ENCODE results near the gene PKDREJ. TPM values are rescaled to one million over a fixed set of nuclear protein-coding genes. Genes with fewer than 3 reads are reported as not detected.

Gene PKDREJ
- total RNA-seq, 1 experiment from 2014 or later = not detected

GRCh38 chr22:46274381-46274780 lies 11.2 kb upstream of the PKDREJ start:
- DNase-seq (ENCODE audit: low read depth, low spot score) (no peak), ATAC-seq (no peak)
- Histone ChIP-seq H3K27ac (ENCODE audit: low read depth, low read length) (no peak overlapping the region), H4K20me1 (ENCODE audit: insufficient read depth) (no peaks in the 10 kb centered on the region), H3K4me1 (ENCODE audit: control insufficient read depth in 1 of 2, insufficient read depth in 2 of 2, low read length in 2 of 2) (peaks cover 0 to under 1% of the 10 kb centered on the region in 2 experiments; a peak in 1 of 4 replicates), H3K36me3 (ENCODE audit: control insufficient read depth in 1 of 2, insufficient read depth in 2 of 2, low read length in 2 of 2) (peaks cover 10 to 41% of the 10 kb centered on the region in 2 experiments), H3K79me2 (ENCODE audit: insufficient read depth, low read length) (no peaks in the 10 kb centered on the region), H3K9ac (ENCODE audit: low read length) (no peak overlapping the region), H2AFZ (ENCODE audit: low read depth, low read length, poor library complexity, severe bottlenecking) (no peak overlapping the region), H3K4me2 (ENCODE audit: low read length) (no peak overlapping the region), H3K27me3 (ENCODE audit: insufficient read depth, low read length) (no peaks in the 10 kb centered on the region), H3K9me3 (ENCODE audit: control insufficient read depth in 1 of 2, insufficient read depth in 1 of 2, low read depth in 1 of 2, low read length in 2 of 2) (peaks cover 0 to 5% of the 10 kb centered on the region in 2 experiments; a peak in 1 of 4 replicates), H3K4me3 (replicated peaks in 1 of 2; ENCODE audit: low read depth in 1 of 2, low read length in 2 of 2) (no peak overlapping the region), H3K9me2 (ENCODE audit: insufficient read depth) (no peaks in the 10 kb centered on the region)
- no TSS peak for BruUV-seq (replicated peaks)
- intact Hi-C loops (cut with micrococcal nuclease) = no loop called here
- POLR2A ChIA-PET = no interaction called here
- CTCF ChIA-PET = no interaction called here
- TF ChIP-seq EZH2 (IDR thresholded peaks at IDR 0.05) = no peak
- TF ChIP-seq TCF7L2 (IDR thresholded peaks at IDR 0.05; ENCODE audit: borderline replicate concordance, extremely low read depth, insufficient read depth, insufficient read length) = no peak
- TF ChIP-seq EZH2phosphoT487 (IDR thresholded peaks at IDR 0.05; ENCODE audit: borderline replicate concordance) = no peak
- no peak for TF ChIP-seq SP1 (IDR thresholded peaks at IDR 0.05; ENCODE audit: low read depth)
- TF ChIP-seq FOSL1 (IDR thresholded peaks at IDR 0.05; ENCODE audit: low read depth) = no peak
- TF ChIP-seq SRF (IDR thresholded peaks at IDR 0.05; ENCODE audit: low read depth) = no peak
- no peak for TF ChIP-seq ZBTB33 (IDR thresholded peaks at IDR 0.05; ENCODE audit: extremely low read depth, insufficient replicate concordance, low read length)
- TF ChIP-seq MAX (IDR thresholded peaks at IDR 0.05) = no peak
- no peak for TF ChIP-seq CEBPB (IDR thresholded peaks at IDR 0.05; ENCODE audit: low read depth)
- TF ChIP-seq CTCF (IDR thresholded peaks at IDR 0.05 in 2 of 3, conservative IDR thresholded peaks at IDR 0.05 in 1 of 3; ENCODE audit: borderline replicate concordance in 1 of 3, insufficient read depth in 1 of 3, low read depth in 2 of 3, low read length in 2 of 3) = no peak
- no peak for TF ChIP-seq ZNF274 (IDR thresholded peaks at IDR 0.05; ENCODE audit: low read depth, low read length)
- no peak for TF ChIP-seq POLR2A (IDR thresholded peaks at IDR 0.05; ENCODE audit: borderline replicate concordance, extremely low read depth, insufficient read depth, insufficient read length)
- no peak for TF ChIP-seq SIN3A (IDR thresholded peaks at IDR 0.05; ENCODE audit: low read depth)
- TF ChIP-seq REST (IDR thresholded peaks at IDR 0.05; ENCODE audit: low read depth) = no peak
- no peak for TF ChIP-seq RAD21 (IDR thresholded peaks at IDR 0.05; ENCODE audit: low read depth)
- no peak for TF ChIP-seq ZFX (IDR thresholded peaks at IDR 0.05)
- RAD21 ChIA-PET (ENCODE audit: low non-redundant PET in 1 of 2, low total read pairs in 2 of 2, uncharacterized antibody in 2 of 2, unreplicated experiment in 2 of 2) = no interaction called here
